PC-3 (cell line): ENCODE results near the gene VAPB.
A peak's percentile ranks its signal among the peaks of the same experiment; 100 is the strongest.

Experiments
- EZH2 ChIP-seq: fragments of 300-600 bp; sonication (generic); IDR thresholded peaks from one replicate; pipeline ENCODE4 v1.6.1; 2017; ENCODE audit warnings: antibody characterized with exemption, mild to moderate bottlenecking, low read length; ENCODE audit not compliant: unreplicated experiment
- EZH2phosphoT487 ChIP-seq: fragments of 300-600 bp; sonication (generic); IDR thresholded peaks from 2 replicates; pipeline ENCODE4 v1.6.1; 2018; ENCODE audit warnings: mild to moderate bottlenecking, antibody characterized with exemption, low read length, borderline replicate concordance
- TF ChIP-seq, protein P1 (sequence below): fragments of 300-600 bp; sonication (generic); conservative IDR thresholded peaks from 2 replicates; pipeline ENCODE4 v1.5.1; 2017; ENCODE audit warnings: antibody characterized with exemption, low read depth, mild to moderate bottlenecking, low read length

DNA sequence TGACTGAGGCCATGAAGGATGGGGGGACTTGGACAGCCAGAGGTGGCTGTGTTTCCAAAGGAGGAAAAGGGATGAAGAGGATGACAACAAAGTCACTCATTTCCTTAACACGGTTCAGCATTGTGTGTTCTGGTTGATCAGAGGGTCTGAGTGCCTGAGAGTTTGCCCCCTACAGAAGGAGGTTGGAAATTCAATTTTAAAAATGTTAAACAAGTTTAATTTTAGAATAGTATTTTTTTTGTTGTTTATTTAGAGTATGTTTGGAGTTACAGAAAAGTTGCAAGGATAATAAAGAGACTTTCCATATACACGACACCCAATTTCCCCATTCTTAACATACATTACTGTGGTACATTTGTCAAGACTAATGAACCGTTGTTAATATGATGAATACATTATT lies 10.3 kb upstream of the VAPB start:
- no peak for TF ChIP-seq EZH2
- TF ChIP-seq, protein P1, sequence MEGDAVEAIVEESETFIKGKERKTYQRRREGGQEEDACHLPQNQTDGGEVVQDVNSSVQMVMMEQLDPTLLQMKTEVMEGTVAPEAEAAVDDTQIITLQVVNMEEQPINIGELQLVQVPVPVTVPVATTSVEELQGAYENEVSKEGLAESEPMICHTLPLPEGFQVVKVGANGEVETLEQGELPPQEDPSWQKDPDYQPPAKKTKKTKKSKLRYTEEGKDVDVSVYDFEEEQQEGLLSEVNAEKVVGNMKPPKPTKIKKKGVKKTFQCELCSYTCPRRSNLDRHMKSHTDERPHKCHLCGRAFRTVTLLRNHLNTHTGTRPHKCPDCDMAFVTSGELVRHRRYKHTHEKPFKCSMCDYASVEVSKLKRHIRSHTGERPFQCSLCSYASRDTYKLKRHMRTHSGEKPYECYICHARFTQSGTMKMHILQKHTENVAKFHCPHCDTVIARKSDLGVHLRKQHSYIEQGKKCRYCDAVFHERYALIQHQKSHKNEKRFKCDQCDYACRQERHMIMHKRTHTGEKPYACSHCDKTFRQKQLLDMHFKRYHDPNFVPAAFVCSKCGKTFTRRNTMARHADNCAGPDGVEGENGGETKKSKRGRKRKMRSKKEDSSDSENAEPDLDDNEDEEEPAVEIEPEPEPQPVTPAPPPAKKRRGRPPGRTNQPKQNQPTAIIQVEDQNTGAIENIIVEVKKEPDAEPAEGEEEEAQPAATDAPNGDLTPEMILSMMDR = peak; percentile 50
- no peak for TF ChIP-seq EZH2phosphoT487
